SK-N-DZ (cell line): ENCODE results near the gene PRSS21.

ENCODE experiments used
- DNase-seq: peaks from one replicate; pipeline ENCODE4 v3.0.0-alpha.2; 2015; ENCODE audit warnings: low spot score

Gene PRSS21

DNA sequence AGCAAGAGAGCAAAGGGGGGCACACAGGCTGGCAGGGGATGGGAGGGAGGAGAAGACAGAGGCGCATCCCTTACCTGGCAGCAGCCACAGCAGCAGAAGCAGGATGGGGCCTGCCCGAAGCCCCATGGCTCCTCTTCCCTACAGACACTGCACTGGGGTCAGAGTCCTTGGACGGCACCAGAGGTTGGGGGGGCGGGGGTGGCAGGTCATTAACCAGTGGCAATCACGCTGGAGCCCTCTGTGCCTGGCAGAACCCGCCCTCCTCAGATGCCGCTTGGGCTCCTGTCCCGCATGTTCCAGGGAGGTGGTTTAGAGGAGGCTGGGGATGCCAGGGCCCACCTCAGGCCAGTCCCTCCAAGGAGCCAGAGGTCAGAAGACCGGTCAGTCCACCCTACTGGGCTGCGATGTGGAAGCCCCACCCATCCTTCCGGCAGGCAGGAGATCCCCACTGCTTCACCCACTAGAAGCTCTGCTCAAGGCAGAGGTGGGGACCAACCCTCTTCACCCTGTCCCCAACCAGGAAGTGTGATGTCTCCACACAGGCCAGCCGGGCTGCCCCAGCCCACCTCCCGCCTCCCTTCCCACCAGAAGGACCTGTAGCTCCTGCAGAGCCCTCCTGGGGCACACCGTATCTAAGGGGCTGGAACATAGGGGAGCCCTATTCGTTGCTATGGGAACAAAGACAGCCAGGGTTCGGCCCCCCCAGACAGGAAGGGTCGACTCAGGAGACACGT, 24.7 kb downstream of the PRSS21 start:
- no peak for DNase-seq

DNA sequence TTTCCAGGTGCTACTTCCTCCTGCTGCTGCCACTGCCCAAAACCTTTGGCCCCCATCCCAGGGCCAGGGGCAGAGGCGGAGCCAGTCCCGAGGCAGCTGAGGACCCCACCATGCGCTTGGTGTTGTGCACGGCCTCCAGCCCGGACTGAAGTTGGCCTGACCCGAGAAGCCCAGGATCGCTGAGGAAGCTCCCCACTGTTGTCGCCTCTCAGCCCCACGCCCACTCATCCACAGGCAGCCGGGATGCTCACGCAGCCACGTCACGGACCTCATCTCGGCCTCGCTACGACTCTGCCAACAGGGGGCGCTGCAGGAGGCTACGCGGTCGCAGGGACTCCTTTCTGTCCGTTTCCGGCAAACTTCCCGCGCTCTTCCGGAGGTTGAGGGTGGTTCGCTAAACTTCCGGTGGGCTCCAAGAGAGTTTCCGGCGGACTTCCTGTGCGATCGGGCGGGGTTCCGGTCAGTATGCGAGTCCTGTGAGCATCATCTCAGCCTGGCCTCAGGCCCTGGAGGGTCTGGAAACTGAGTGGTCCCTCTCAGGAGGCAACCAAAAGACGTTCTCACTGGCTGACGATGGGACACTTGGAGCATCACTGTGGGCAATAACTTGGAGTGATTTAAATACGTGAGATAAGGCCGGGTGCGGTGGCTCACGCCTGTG, 25.4 kb downstream of the PRSS21 start:
- no peak for DNase-seq

DNA sequence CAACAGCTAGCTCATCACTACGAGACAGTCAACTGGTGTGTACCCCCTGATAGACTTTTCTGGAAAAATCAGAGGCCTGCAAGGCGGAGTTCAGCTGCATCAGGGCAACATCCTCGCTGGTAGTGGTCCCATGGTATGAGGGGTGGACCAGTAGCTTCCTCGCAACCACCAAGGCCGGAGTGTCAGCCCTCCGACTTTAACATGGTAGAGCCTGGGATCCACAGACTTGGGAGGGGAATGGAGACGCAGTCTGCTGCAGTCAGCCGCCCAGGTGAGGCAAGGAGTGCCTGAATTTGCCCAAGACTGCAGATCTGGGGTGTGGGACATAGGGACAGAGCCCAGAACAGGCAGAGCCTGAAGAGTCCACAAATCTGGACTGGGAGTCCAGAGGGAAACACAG, 26.5 kb downstream of the PRSS21 start:
- no peak for DNase-seq

DNA sequence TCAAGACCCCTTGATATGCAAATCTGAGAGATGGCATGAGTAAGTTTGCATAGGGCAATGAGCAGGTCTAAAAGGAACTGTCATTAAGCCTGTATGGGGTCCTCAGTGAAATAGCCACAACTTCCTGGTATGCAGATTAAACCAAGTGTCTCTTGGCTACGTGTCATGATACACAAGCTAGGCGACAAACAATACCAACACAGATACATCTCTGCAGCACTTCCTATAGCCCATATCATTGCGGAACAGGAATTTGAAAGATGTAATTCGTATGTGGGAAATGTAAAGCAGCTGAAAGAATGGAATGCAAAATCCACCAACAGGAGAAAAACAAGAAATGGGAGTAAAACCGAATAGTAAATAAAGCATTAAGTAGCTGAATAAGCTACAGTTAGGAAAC, 28.1 kb downstream of the PRSS21 start:
- DNase-seq = no peak

DNA sequence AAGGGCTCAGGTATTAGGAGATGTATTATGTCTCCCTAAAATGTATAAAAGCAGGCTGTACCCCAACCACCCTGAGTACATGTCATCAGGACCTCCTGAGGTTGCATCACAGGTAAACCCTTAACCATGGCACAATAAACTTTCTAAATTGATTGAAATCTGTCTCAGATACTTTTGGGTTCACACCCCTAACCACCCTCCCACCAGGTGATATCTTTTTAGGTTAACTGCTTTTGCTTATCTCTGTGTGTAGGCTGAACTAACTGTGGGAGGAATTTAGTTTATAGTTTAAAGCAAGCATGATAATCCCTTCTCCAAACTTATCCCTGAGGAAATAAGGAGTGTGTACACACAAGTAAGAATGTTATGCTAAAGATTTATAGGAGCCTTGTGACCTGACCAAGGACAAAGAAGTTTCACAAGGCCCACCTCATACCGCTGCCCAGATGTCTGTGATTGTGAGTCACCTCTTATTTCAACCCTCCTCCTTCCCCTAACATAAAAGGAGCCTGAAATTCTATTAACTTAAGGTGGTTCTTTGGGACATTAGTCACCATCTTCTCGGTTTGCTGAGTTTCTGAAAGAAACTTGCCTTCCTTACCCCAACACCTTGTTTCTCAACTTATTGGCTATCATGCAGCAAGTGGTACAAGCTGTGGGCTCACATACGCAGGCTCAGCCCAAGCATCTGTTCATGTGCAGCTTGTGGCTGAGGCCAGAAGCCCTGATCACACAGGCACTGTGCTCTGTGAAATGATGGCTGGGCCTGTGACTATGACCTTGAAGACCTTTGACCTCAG, 29.7 kb downstream of the PRSS21 start:
- no peak for DNase-seq

DNA sequence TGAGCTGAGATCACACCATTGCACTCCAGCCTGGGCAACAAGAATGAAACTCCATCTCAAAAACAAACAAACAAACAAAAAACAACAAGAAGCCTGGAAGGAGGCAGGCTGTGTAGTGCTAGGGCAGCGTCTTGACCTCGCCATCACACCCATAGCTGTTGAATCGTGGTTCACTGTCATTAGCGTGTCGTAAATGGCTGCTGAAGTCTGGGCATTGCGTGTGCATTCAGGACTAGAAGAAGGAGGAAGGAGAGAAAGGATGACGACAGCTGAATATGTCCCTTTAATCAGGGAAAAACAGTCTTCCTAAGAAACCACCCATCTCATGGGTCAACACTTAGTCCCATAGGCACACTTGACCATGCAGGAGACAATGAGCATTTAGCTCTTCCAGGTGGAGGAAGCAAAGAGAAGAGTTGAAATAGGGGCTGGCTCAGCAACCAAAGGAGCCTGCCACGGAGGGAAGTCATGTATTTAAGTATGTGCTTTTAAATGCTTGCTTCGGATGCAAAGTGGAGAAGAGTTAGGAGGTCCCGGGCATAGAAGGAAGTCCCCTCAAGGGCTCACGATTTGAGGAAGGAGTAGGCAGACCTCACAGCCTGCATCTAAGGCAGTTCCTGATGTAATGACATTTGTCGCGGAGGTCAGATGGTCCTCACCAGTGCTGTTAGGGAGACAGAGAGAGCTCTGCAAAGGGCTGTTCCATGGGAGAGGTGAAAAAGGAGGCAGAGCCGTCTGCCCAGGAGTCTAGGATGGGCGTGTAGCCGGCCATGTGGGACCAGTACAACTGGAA, 32.1 kb downstream of the PRSS21 start:
- DNase-seq = no peak

DNA sequence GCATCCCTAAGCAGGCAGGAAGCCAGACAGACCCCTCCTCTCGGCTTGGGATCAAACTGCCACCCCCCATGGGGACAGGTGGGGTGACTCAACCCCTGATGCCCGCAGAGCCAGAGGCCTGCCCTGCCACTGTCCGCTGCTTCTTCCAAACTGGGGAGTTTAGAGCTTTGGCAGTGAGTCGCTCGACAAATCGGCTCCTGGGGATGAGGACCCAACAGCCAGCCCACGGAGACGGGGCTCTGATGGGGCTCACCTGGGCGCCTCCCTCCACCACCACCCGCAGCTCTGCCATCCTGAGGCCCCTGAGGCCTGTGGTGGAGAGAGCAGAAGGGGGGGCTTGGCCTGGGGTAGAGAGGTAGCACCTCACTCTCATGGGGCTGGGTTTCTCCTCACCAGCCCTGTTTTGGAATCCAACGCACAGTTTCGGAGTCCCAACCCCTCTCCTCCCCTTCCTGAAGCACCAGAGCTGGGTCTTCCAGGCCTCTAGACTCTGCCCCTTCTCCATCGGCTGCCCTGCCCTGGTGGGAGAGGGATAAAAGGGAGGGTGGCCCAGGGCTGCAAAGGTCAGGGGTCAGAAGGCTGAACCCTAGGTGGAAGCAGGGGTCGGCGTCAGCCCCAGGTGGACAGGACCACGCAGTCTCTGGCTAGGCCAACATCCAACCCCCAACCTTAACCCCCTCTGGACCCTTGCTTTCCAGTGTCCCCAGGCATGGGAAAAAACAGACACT, 35.1 kb downstream of the PRSS21 start:
- DNase-seq = no peak

DNA sequence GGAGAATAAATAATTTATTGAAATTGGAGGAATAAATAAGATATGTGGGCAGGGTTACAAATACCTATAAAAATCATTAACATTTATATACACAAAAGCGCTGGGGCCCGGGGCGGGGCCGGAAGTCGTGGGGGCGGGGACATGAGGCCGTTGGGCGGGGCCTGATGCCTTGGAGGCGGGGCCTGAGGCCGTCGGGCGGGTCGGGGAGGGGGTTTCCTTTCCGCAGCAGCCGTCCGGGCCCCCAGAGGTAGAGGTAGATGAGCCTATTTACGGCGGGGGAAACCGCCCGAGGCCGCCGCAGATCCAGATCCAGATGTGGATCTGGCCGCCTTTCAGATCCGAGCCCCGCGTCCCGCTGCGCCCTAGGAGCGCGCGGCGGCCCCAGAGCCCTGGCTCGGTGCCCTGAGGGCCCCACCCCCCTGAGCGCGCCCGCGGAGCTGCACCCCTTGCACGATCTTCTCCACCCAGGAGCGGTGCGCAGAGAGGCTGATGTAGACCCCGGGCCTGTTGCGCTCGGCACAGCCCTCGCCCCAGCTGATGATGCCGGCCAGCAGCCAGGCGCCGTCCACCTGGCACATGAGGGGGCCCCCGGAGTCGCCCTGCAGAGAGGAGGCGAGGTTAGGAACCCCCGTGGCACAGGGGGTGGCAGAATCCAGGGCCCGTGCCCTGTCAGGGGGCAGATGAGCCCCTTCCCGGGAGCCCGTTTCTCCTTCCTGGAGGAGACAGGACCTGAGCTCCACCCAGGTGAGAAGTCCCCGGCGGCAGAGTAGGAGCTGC, 35.9 kb downstream of the PRSS21 start:
- DNase-seq = no peak

DNA sequence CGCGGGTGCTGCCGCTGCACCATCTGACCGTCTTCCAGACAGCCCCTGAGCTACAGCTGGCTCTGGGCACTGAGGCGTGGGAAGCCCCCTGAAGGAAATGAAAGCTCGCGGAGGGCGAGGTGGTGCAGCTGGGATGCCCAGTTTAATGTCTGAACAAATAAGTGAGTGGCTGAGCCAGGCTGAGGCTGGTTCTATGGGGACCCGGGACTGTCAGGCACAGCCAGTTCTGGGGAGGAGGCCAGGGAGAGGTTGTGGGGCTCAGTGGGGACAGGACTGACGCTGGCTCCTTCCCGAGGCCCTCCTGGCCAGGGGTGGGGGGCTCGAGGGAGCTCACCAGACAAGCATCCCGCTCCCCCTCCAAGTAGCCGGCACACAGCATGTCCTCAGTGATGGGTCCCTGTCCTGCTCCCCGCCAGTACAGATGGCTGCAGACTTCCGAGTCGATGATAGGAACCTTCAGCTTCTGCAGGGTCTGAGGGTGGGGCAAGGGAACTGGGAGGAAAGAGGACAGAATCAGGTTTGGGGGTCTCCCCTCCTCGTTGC, 36.6 kb downstream of the PRSS21 start:
- no peak for DNase-seq

DNA sequence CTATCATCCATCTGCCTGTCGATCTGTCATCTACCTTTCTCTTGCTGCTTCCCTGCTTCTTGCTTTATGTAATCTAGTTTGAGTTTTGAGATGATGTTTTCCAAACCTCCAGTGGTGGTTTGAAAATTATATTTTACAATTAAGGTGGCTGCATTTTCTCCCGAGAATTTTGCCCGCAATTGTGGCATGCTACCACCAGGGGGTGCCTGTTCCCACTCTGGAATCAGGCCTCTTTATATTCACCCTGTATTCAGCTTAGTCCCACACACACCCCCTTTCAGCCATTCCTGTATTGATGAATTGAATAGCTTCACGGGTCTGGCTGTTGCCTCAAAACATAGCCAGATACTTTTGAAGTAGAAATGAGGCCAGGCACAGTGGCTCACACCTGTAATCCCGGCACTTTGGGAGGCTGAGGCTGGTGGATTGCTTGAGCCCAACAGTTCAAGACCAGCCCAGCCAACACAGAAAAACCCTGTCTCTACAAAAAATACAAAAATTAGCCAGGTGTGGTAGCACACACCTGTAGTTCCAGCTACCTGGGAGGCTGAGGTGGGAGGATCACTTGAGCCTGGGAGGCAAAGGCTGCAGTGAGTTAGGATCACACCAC, 37.8 kb downstream of the PRSS21 start:
- DNase-seq = no peak

DNA sequence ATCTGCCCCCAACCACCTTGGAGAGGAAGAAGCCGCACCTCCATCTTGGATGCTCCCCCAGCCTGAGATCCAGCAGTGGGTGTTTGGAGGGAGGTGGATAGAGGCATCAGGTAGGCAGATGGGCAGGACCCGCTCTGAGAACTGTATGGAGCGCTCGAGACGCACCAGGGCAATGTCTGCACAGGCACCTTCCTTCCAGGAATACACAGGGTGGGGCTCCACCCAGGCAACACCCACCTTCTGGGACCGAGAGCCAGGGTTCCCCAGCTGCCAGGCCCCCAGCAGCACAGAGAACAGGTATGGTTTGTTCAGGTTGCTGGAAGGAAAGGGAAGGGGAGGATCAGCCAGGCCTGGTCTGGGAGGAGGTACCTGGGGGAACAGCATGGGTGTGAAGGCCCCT, 38.5 kb downstream of the PRSS21 start:
- no peak for DNase-seq

DNA sequence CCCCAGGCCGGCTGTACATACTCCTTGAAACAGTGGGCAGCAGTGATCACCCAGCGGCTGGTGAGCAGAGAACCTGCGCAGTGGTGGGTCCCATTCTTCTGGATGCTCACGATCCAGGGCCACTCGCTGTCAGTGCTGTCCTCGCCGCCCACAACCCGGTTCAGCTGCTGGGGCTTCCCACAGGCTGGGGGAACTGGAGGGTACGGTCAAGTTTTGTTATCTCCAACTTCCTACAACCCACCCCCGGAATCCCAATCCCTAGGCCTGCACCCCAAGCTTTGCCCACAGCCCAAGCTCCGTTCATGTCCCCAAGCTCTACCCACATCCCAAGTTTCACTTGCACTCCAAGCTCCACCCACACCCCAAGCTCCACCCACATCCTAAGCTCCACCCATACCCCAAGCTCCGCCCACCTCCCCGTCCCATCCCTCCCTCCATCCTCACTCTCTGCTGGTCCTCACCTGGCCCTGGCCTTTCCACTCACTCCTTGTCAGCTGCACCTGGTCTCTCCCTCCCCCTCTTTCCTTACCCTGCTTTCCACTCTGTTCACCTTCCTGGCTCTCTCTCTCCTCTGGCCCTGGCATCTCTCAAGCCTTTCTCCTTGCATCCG, 39.1 kb downstream of the PRSS21 start:
- no peak for DNase-seq

DNA sequence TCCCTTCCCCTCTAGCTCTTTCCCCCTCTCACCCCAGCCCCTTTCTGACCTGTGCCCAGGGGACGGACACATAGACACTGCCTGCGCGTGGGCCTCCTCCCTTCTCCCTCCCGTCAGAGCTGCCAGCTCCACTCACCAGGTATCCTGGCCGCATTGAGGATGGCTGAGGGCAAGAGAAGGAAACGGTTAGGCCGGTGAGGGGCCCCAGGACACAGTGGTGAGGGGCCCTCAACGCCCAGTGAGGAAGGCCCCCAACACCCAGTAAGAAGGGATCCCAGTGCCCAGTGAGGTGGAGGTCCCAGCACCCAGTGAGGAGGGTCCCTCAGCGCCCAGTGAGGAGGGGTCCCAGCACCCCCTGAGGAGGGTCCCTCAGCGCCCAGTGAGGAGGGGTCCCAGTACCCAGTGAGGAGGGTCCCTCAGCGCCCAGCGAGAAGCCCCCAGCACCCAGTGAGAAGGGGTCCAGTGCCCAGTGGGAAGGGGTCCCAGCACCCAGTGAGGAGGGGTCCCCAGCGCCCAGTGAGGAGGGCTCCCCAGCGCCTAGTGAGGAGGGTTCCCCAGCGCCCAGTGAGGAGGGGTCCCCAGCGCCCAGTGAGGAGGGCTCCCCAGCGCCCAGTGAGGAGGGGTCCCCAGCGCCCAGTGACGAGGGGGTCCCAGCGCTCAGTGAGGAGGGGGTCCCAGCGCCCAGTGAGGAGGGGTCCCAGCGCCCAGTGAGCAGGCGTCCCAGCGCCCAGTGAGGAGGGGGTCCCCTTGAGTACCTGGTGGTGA, 39.8 kb downstream of the PRSS21 start:
- no peak for DNase-seq

DNA sequence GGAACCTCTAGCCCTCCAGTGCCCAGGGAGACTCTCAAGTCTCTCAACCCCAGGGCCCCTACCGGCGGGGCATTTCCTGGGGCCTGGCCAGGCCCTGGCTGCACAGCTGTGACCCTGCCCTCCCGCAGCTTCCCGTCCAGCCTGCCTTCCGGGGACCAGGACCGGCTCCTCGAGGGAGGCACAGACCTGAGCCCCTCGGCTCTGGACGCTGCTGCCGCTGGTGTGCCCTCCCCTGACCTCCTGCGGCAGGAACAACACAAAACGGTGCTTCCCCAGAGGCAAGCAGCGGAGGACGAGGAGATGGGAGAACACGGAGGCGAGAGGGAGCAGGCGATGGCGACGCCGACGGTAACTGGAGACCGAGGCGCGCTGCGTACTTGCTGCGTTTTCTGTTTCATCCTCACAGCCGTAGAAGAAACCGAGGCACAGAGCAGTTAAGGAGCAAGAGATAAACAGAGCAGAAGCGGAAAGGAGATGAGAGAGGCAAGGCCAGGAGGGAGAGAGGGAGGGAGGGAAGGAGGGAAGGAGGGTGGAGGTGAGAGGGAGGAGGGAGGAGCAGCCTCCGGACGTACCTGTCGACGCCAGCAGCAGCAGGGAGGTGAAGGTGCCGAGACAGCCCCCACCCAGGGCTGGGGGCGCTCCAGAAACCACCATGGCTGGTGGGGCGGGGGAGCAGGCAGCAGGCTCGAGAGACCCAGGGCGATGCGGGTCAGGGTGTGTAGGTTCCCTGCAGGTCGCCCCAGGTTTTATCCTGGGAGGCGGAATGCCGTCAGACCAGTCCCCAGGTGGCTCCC, 40.6 kb downstream of the PRSS21 start, which contains the start of gene PRSS22:
Gene PRSS22, minus strand, starts transcription at position 720 of the 794 bp plus-strand sequence. Its CDS starts 66 bp downstream, at position 654.
- DNase-seq = no peak

DNA sequence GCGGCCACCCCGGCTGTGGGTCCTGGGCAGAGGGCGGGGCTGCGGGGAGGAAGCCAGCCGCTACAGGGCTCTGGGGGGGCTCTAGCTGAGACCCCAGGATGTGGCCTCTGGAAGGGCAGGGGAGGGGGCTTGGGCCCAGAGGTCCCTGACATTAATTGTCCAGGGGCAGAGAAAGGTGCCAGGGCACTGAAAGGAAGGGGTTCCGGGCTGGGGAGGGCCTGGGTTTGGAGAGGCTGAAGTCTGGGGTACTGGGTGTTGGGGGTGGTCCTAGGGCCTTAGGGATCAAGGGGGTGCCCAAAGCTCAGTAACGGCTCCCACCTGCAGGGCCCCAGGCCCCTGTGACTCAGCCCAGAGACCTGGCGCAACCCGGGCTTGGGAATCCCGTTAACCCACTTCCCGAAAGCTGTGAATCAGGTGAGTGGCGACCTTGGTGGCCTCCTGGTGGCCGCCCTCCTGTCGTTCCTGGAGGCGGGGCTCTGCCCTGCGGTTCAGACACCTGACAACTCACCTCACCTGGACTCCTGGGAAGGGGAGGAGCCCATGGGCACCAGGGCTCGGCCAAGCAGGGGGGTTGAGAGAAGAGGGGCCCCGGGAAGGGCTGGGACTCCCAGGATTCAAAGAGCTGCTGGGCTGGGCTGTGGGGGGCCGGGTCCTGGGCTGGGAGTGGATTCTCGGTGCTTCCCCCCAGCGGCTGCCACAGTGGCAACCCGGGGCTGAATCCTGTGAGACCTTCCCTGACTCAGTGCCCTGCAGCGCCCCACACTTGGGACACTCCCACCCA, 41.4 kb downstream of the PRSS21 start:
- DNase-seq = no peak

DNA sequence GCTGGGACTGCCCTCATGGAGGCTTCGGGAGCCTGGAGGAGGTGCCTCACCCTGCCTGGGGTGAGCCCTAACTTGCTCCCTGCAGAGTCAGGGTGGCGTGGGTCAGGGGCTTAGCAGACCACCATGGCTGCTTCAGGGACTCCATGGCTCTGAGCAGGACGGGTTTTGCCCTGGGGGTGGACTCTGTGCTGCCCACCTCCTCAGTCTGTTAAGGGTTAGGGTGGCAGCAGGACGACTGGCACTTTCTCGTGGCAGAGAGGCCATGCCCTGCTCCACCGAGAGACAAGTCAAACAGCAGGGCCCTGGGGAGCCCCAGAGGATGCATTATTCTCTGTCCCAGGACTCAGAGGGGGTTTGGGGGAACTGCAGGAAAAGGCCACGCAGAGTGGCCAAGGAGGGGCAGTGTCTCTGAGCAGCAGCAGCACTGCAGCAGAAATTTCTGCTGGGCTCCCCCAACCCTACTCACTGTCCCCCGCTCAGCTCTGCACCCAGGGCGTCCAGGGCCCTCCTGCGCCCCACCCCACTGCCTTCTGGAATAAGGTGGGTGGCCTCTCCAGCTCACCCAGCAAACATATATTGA, 42.7 kb downstream of the PRSS21 start:
- DNase-seq = no peak
